ENCODE data around the gene AR.

GRCh38 chrX:67570839-67571238 is 27.0 kb downstream of the AR start:
- TF ChIP-seq POLR2AphosphoS5 (IDR thresholded peaks at IDR 0.05; ENCODE audit: insufficient read depth in 1 of 2, low read depth in 1 of 2): no peak
- no peak for TF ChIP-seq CTCF (IDR thresholded peaks at IDR 0.05)

Data from vagina (tissue), 2 donors.